NB4 (cell line): ENCODE measurements around the gene GRIK3.

Experiments used
- CTCF ChIP-seq: IDR thresholded peaks from one replicate; pipeline ENCODE4 v1.5.1; 2012; ENCODE audit warnings: low read depth, low read length
- MAX ChIP-seq: IDR thresholded peaks from 2 replicates; pipeline ENCODE4 v1.6.1; 2011; ENCODE audit warnings: low read depth, low read length
- MYC ChIP-seq: IDR thresholded peaks from 2 replicates; pipeline ENCODE4 v1.6.1; 2011; ENCODE audit warnings: low read depth, low read length
- POLR2A ChIP-seq: IDR thresholded peaks from 2 replicates; pipeline ENCODE4 v1.6.1; 2011; ENCODE audit warnings: mild to moderate bottlenecking; ENCODE audit not compliant: insufficient read length; ENCODE audit errors: extremely low read depth

GRCh38 chr1:37078866-37079265 is 44.6 kb upstream of the GRIK3 start:
- TF ChIP-seq POLR2A (no peak), CTCF (no peak), MAX (no peak), MYC (no peak)
